AG20443 (cell line): ENCODE data around the gene TBC1D3L.
"Not testable (repeated sequence)": the region's sequence is repeated elsewhere in the genome, so short reads cannot be mapped to it uniquely, and the experiment has no call there.

Experiments used
- DNase-seq: peaks from one replicate; pipeline ENCODE4 v3.0.0; 2012; ENCODE audit warnings: low spot score, mixed read lengths

Gene TBC1D3L

GRCh38 chr17:37988960-37989359 is at the start of gene TBC1D3L:
Gene TBC1D3L (minus strand): TSS chr17:37989060. CDS start chr17:37987520, 1,540 bp downstream.
- DNase-seq = not testable (repeated sequence)

- not testable (repeated sequence) for DNase-seq
Observed at GRCh38 chr17:38003676-38004075, 14.8 kb upstream of the TBC1D3L start, which contains the start of gene TBC1D3D. Gene TBC1D3D (plus strand): TSS chr17:38003976. CDS start chr17:38005561, 1,585 bp downstream.
